Heart left ventricle (tissue), 13 donors: ENCODE results near the gene LRP5.

Source experiments
- CTCF ChIP-seq, 12 donors: fragments of 200-600 bp; sonication (generic) in 4 of 12; IDR thresholded peaks; one replicate each; pipeline versions ENCODE4 v1.5.0 to v1.8.0; 2018 to 2022; ENCODE audit warnings: antibody characterized with exemption in 12 of 12, mild to moderate bottlenecking in 5 of 12
- POLR2A ChIP-seq, 2 donors: fragments of 450-650 bp; IDR thresholded peaks; one replicate each; pipeline ENCODE4 v1.6.1; 2017; ENCODE audit warnings: antibody characterized with exemption in 2 of 2, mild to moderate bottlenecking in 2 of 2, moderate library complexity in 2 of 2
- donor health status: ischemic (EF 13 %, LVEDD 7.1; RV severe dilation, severe dysfunction).
- donor health status: DM: no; HTN: yes; CAD: no.
- donor health status: DM: no; HTN: no; CAD: no.
- donor health status: ischemic (EF 25% LVEDD 6.9; RV normal size, moderate dysfunction).
- donor health status: ischemic (EF 25% LVEDD 5.7; RV mildly dilated, moderate dysfunction).
- donor health status: ischemic (EF 35%, LVEDD 5.7; RV mildly dilated, moderate dysfunction).
- donor health status: nonischemic (EF 11% LVEDD 7.7; RV severe dilation, severe dysfunction).
- donor health status: DM: yes; HTN: yes; CAD: no.
- donor health status: PGD.
- donor health status: ischemic (EF 29% LVEDD 5.4; RV normal size, mild dysfunction).
- donor health status: nonischemic (EF 23%, LVEDD 6.1; RV moderate dilation, normal function).

GRCh38 chr11:68460741-68461574 lies 148.6 kb downstream of the LRP5 start, which contains the start of gene PPP6R3:
- TF ChIP-seq POLR2A (IDR thresholded peaks at IDR 0.05) (peak in 1 of 2 donors; percentile 78), CTCF (IDR thresholded peaks at IDR 0.05) (peak in 1 of 12 donors; percentile 3)
